GM21825 (cell line): Measurements from ENCODE around the gene HDAC6.
"Not testable (repeated sequence)": the region's sequence is repeated elsewhere in the genome, so short reads cannot be mapped to it uniquely, and the experiment has no call there.

Source experiments
- ATAC-seq: cut with Tn5 transposase; IDR thresholded peaks from one replicate; pipeline ENCODE4 v1.9.1; 2021; ENCODE audit warnings: mild to moderate bottlenecking, moderate library complexity; ENCODE audit not compliant: unreplicated experiment

HDAC6 gene

GRCh38 chrX:48824066-48824465 is 22.2 kb downstream of the HDAC6 start:
- ATAC-seq = no peak

- no peak for ATAC-seq
Observed at GRCh38 chrX:48826135-48826875, 24.4 kb downstream of the HDAC6 start, which contains the start of gene ERAS. Gene ERAS (plus strand): TSS chrX:48826513. CDS start chrX:48829124, 2,611 bp downstream.

GRCh38 chrX:48826876-48827653 is 25.2 kb downstream of the HDAC6 start:
- ATAC-seq = no peak

DNA sequence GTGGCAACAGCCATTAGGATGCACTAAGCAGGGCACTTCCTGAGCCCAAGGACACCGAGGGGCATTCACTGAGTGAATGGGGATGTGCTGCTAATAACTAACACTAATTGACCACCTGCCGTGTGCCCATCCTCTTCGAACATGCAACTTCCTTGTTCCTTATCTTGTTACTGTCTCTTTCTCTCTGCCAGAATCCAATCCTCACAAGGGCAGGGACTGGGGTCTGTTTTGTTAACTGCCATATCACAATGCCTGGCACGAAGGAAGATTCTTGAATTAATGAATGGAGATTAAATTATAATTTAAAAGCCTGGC is 25.7 kb downstream of the HDAC6 start:
- no peak for ATAC-seq

DNA sequence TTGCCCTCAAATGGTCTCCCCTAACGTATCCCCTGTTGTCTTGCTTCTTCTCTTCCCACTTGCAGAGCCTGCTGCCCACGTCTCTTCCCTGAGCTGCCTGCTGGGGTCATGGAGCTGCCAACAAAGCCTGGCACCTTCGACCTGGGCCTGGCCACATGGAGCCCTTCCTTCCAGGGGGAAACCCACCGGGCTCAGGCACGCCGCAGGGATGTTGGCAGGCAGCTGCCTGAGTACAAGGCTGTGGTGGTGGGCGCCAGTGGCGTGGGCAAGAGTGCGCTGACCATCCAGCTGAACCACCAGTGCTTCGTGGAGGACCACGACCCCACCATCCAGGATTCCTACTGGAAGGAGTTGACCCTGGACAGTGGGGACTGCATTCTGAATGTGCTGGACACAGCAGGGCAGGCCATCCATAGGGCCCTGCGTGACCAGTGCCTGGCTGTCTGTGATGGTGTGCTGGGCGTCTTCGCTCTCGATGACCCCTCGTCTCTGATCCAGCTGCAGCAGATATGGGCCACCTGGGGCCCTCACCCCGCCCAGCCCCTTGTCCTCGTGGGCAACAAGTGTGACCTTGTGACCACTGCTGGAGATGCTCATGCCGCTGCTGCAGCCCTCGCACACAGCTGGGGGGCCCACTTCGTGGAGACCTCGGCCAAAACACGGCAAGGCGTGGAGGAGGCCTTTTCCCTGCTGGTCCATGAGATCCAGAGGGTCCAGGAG is 27.3 kb downstream of the HDAC6 start:
- ATAC-seq = no peak

DNA sequence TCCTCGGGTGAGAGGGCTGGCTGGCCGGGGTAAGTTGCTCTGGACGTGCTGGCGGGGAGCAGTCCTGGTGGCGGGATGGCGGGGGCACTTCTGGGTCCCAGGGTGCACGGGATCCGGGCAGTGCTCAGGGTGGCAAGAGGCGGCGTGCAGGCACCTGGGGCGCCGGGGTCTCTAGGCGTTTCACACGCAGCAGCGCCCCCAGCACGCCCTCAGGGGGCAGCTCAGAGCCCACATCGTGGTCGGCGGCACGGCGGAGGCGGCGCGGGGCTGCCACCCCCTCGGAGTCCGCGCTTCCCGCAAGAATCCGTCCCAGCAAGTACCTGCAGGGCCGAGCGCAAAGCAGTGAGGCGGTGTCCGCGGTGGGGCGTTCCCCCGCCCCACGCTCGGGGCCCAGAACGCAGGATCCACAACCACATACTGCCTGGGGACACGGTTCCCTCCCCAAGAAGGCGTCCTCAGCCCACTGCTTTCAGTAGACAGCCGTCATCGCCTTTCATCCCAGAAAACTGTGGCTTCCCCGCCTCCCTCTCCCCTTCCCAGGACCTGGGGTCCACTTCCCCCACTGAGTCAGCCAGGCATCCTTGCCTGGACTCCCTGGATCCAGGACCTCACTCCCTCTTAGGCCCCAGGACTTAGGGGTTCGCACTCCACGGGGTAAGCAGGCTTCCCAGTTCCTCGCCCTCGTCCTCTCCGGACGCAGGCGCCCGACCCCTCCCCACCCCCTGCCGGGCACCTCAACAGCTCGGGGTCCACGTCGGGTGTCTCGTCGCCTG is 29.5 kb downstream of the HDAC6 start:
- ATAC-seq = no peak

GRCh38 chrX:48831909-48832291 is 30.0 kb downstream of the HDAC6 start:
- ATAC-seq = no peak

- no peak for ATAC-seq
Observed at GRCh38 chrX:48833542-48834138, 31.8 kb downstream of the HDAC6 start.

DNA sequence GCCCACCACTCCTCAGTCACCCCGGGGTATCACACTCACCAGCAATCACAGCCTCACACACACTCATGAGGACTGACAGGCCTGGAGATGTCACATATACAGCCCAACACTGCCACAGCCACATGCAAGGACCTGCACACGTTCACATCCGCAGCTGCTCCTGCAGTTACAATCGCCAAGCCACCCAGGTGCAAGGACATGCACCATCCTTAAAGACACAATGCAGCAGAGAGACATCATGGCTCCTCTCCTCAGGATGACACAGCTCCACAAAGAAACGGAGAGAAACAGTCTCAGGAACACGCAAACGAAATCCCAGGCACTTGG is 32.5 kb downstream of the HDAC6 start:
- ATAC-seq = no peak

DNA sequence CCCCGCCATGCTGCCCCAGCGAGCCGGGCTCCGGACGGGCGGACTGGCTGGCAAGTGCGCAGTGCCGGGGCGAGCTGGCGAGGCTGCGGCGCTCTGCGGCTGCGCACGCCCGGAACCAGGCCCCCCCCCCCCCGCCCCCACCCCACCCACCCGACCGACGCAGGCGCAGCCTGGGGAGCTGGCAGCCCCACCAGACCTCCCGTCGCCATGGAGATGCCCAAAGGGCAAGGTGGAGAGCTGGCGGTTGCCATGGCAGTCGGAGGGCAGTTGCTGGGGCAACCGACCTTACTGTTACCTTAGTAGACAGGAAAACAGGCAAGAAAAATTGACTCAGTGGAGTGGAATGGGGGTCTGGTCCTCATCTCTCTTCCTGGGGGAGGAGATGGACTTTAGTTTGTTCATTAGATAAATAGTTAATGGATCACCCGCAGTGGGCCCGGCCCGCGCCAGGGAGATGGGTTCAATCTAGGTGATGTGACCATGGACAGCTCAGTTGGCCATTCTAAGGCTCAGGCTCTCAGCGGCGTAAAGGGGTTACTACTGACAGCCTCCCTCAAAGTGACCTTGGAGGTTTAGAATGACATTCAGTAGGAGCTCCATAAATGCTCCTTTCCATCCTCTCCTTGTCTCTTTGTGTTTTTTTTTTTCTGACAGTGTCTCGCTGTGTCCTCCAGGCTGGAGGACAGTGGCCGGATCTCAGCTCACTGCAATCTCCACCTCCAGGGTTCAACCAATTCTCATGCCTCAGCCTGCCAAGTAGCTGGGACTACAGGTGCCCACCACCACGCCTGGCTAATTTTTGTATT is 33.9 kb downstream of the HDAC6 start, which contains the start of gene PCSK1N:
TSS of gene PCSK1N (minus strand) at position 87 of the 806 bp plus-strand sequence. CDS start at position 9, 78 bp downstream.
- ATAC-seq = no peak

DNA sequence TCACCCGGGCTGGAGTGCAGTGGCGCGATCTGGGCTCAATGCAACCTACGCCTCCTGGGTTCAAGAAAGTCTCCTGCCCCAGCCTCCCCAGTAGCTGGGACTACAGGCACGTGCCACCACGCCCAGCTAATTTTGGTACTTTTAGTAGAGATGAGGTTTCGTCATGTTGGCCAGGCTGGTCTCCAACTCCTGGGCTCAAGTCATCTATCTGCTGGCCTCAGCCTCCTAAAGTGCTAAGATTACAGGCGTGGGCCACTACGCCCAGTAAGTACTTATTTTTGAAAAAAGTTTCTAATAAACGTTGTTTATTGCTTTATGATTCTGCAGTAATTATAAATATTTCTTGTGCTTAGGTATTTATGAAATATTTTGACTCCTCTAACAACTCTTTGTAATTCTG is 37.8 kb downstream of the HDAC6 start:
- no peak for ATAC-seq

DNA sequence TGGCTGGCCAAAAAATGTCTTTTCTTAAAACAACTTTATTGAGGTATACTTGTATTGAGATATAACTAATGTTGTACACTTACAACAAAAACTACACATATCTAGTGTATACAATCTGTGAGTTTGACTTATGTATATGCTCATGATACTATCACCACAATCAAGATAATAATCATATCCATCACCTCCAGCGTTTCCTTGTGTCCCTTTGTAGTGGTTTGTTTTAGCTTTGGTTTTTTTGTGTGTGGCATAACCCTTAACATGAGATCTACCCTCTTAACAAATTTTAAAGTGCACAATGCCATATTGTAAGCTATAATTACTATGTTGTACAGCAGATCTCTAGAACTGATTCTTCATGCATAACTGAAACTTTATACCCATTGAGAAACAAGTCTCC is 47.0 kb downstream of the HDAC6 start:
- ATAC-seq = no peak

- ATAC-seq = no peak
Observed at GRCh38 chrX:48852857-48853256, 51.0 kb downstream of the HDAC6 start.

GRCh38 chrX:48853494-48853893 is 51.6 kb downstream of the HDAC6 start:
- ATAC-seq = not testable (repeated sequence)

DNA sequence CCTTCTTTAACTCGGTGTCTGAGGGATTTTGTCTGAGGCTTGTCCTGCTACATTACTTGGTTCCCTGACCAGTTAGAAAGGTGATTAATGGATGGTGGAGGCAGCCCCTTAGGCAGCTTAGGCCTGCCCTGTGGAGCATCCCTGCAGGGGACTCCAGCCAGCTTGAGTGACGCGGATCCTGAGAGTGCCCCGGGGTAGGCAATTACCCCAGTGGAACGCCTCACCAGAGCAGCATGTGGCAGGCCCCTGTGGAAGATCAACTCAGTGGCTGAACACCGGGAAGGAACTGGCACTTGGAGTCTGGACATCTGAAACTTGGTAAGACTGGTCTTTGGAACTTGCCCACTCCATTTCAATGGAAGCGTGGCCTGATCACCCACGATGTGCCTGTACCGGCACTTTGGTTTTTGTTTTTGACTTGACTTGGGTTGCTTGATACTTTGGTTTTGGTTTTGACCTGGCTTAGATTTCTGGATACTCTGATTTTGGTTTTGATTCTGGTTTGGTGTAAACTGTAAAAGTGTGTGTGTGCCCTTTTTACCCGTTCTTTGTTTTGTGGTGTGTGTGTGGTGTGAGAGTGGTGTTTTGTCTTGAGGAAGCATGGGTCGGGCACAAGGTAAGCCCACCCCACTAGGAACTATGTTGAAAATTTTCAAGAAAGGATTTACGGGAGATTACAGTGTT is 52.4 kb downstream of the HDAC6 start:
- ATAC-seq = not testable (repeated sequence)

DNA sequence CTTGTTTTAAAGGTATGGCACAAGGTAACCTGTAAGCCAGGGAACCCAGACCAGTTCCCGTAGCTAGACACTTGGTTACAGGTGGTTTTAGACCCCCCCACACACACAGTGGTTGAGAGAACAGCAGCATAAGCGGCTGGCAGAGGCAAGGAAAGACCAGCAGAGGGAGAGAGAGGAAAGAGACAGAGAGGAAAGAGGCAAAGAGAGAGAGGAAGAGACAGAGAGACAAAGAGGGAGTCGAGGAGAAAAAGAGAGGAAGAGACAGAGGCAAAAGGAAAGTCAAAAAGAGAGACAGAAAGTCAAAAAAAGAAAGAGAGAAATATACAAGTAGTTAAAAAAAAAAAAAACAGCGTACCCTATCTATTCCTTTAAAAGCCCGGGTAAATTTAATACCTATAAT is 53.0 kb downstream of the HDAC6 start:
- no peak for ATAC-seq

DNA sequence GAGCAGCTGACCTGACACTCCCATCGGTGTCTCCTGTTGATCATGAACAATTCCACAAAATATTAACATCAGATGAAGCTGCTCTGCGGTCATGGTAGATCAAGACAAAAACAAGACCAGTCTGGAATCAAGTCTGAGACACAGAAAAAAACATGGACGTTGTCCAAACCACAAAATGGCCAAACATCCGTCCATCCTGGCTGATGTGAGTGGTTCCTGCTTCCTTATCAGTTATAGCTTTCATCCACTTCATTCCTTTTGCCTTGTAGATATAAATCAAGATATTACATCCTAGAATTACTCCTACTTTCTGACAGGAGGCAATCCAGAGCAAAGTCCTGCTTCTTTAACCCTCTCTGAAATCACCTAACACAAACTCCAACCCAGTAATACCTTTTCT is 62.3 kb downstream of the HDAC6 start:
- no peak for ATAC-seq

GRCh38 chrX:48872017-48872416 is 70.2 kb downstream of the HDAC6 start:
- not testable (repeated sequence) for ATAC-seq
